ENCODE results near the gene PSMA7.

Gene PSMA7

DNA sequence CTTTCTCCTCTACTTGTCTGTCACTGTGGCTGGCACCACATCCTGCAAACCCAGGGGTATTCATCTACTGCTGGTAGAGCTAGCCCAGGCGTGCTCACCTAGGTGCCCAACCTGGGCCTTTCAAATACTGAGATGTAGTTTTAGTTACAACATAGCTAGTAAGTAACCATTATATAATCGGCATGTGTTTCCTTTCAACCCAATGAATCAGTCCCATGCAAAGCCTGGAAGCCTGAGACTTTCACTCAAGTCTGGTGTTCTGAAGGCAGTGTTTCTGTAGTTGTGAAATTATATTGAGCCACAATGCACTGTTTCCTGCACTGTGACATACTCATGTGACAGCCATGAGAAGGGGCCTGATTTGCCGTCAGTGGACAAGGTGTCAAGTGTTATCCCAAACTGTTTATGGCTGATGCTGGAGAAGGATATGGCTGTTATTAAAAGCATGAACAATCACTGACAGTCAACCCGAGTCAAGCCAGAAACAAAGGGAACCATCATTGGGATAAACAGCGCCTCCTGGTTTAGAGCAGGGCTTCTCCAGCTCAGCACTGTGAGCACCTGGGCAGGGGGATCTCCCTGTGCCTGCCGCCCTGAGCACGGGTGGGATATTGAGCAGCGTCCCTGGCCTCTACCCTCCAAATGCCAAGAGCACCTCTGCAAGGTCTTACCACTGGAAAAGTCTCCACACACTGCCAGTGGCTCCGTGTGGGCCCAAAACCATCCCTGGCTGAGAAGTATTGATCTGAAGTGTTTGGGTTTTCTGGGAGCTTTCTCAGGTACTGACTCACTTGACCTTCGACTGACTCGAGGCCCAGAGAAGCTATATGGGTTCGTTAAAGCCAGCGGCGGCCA is 1.6 kb downstream of the PSMA7 start:
- H3K27ac ChIP-seq (ENCODE audit: insufficient read depth in 1 of 2, low read depth in 1 of 2, low read length in 2 of 2, poor library complexity in 1 of 2, severe bottlenecking in 2 of 2) = peak overlapping the region; percentile 54 to 86
- H3K27me3 ChIP-seq (replicated peaks in 2 of 5; ENCODE audit: control insufficient read depth in 4 of 5, insufficient read depth in 5 of 5, low read length in 4 of 5) = no peaks in the 10 kb centered on the region
- H3K4me1 ChIP-seq (ENCODE audit: control extremely low read depth in 1 of 4, control insufficient read depth in 4 of 4, insufficient read depth in 4 of 4, low read length in 3 of 4) = peaks cover 9 to 33% (median 24%) of the 10 kb centered on the region in 4 experiments
- peaks cover 13 to 52% (median 33%) of the 10 kb centered on the region in 4 experiments for H3K36me3 ChIP-seq (ENCODE audit: control insufficient read depth in 4 of 4, insufficient read depth in 4 of 4, low read length in 3 of 4)
- H3K9me3 ChIP-seq (ENCODE audit: control extremely low read depth in 1 of 5, control insufficient read depth in 4 of 5, insufficient read depth in 2 of 5, low read depth in 1 of 5, low read length in 4 of 5) = no peaks in the 10 kb centered on the region
- CTCF ChIA-PET = interaction anchor here (0.8 to 2.7 kb wide), 10 partner anchors 9 to 131 kb away, joined by 3 to 14 read pairs (median 4); no protein-coding TSS in a partner anchor
- DNase-seq = peak in 1 of 3 donors; percentile 17
- POLR2A ChIA-PET = interaction anchor here (1.0 to 1.1 kb wide), 2 partner anchors 8 to 75 kb away, joined by 3 read pairs; no protein-coding TSS in a partner anchor
- peak overlapping the region; percentile 71 to 91 (median 79) for H3K4me3 ChIP-seq (ENCODE audit: control insufficient read depth in 1 of 7, extremely low read depth in 1 of 7, insufficient read depth in 4 of 7, low read depth in 2 of 7, low read length in 6 of 7)
- WGBS (ENCODE audit: insufficient coverage) = 44% methylated on average over 4 of the region's 14 CpGs

DNA sequence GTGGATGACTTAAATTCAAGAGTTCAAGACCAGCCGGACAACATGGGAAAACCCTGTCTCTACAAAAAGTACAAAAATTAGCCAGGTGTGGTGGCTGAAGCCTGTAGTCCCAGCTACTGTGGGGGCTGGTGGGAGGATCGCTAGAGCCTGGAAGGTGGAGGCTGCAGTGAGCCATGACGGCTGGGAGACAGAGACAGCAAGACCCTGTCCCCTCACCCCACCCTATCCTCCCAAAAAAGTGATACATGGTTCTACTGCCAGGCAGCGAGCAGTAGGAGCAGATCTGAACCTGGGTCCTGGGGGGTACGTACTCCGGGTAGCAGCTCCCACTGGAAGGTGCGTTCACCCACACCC is 2.2 kb downstream of the PSMA7 start:
- no peak overlapping the region for H3K27ac ChIP-seq (ENCODE audit: insufficient read depth in 1 of 2, low read depth in 1 of 2, low read length in 2 of 2, poor library complexity in 1 of 2, severe bottlenecking in 2 of 2)
- CTCF ChIA-PET = interaction anchor here (1.0 to 2.7 kb wide), 6 partner anchors 8 to 130 kb away, joined by 3 to 14 read pairs (median 4); no protein-coding TSS in a partner anchor
- peak overlapping the region in 2 of 7 experiments; percentile 81 to 91 for H3K4me3 ChIP-seq (ENCODE audit: control insufficient read depth in 1 of 7, extremely low read depth in 1 of 7, insufficient read depth in 4 of 7, low read depth in 2 of 7, low read length in 6 of 7)
- 97% methylated on average over 5 of the region's 7 CpGs for WGBS (ENCODE audit: insufficient coverage)
- POLR2A ChIA-PET = interaction anchor here (1.0 to 1.1 kb wide), 2 partner anchors 8 to 74 kb away, joined by 3 read pairs; no protein-coding TSS in a partner anchor
- no peaks in the 10 kb centered on the region for H3K9me3 ChIP-seq (ENCODE audit: control extremely low read depth in 1 of 5, control insufficient read depth in 4 of 5, insufficient read depth in 2 of 5, low read depth in 1 of 5, low read length in 4 of 5)
- no peak for DNase-seq
- peaks cover 13 to 55% (median 38%) of the 10 kb centered on the region in 4 experiments for H3K36me3 ChIP-seq (ENCODE audit: control insufficient read depth in 4 of 4, insufficient read depth in 4 of 4, low read length in 3 of 4)
- H3K27me3 ChIP-seq (replicated peaks in 2 of 5; ENCODE audit: control insufficient read depth in 4 of 5, insufficient read depth in 5 of 5, low read length in 4 of 5) = no peaks in the 10 kb centered on the region
- peaks cover 9 to 33% (median 24%) of the 10 kb centered on the region in 4 experiments for H3K4me1 ChIP-seq (ENCODE audit: control extremely low read depth in 1 of 4, control insufficient read depth in 4 of 4, insufficient read depth in 4 of 4, low read length in 3 of 4)

DNA sequence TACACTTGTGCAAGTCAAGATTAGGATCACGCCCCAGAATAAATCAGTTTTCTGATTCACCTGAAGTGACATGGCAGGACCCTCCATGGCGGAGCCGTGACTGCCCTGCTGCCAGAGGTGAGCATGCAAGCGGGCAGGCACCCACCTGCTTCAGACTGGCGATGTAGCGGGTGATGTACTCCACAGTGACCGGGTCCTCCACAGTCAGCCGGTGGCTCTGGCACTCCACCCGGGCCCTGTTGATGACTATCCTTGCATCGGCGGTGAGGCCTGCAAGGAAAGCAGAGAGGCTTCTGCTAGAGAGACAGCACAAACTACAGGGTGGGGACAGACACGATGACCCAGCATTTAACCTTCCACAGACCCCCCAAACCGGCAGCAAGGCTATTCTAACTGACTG is 3.6 kb downstream of the PSMA7 start:
- DNase-seq = no peak
- CTCF ChIA-PET = interaction anchor here (6.5 to 7.8 kb wide), 2 partner anchors 13 to 111 kb away, joined by 55 to 113 read pairs; no protein-coding TSS in a partner anchor
- WGBS (ENCODE audit: insufficient coverage) = 94% methylated on average over 13 of the region's 13 CpGs
- Histone ChIP-seq H3K36me3 (ENCODE audit: control insufficient read depth in 4 of 4, insufficient read depth in 4 of 4, low read length in 3 of 4) (peaks cover 13 to 61% (median 49%) of the 10 kb centered on the region in 4 experiments), H3K27ac (ENCODE audit: insufficient read depth in 1 of 2, low read depth in 1 of 2, low read length in 2 of 2, poor library complexity in 1 of 2, severe bottlenecking in 2 of 2) (no peak overlapping the region), H3K9me3 (ENCODE audit: control extremely low read depth in 1 of 5, control insufficient read depth in 4 of 5, insufficient read depth in 2 of 5, low read depth in 1 of 5, low read length in 4 of 5) (no peaks in the 10 kb centered on the region), H3K27me3 (replicated peaks in 2 of 5; ENCODE audit: control insufficient read depth in 4 of 5, insufficient read depth in 5 of 5, low read length in 4 of 5) (no peaks in the 10 kb centered on the region), H3K4me1 (ENCODE audit: control extremely low read depth in 1 of 4, control insufficient read depth in 4 of 4, insufficient read depth in 4 of 4, low read length in 3 of 4) (peaks cover 4 to 25% (median 19%) of the 10 kb centered on the region in 4 experiments), H3K4me3 (ENCODE audit: control insufficient read depth in 1 of 7, extremely low read depth in 1 of 7, insufficient read depth in 4 of 7, low read depth in 2 of 7, low read length in 6 of 7) (no peak overlapping the region)
- POLR2A ChIA-PET = no interaction called here

DNA sequence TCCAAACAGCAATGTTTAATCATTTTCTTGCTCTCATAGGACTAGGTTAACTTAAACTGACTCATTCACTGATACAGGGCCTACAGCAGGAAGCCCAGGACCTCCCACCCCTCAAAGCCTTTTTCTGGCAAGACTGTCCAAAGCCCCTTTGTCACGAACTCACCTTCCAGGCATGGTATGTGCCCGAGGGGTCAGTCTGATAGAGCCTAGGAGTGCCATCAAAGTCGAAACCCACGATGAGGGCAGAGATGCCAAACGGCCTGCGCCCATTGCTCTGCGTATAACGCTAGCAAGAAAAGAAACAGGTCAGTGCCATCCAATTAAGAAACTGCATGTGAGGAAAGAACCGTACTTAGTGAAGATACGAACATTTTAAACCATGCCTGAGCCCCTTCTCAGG is 4.3 kb downstream of the PSMA7 start:
- Histone ChIP-seq H3K4me3 (ENCODE audit: control insufficient read depth in 1 of 7, extremely low read depth in 1 of 7, insufficient read depth in 4 of 7, low read depth in 2 of 7, low read length in 6 of 7) (no peak overlapping the region), H3K27ac (ENCODE audit: insufficient read depth in 1 of 2, low read depth in 1 of 2, low read length in 2 of 2, poor library complexity in 1 of 2, severe bottlenecking in 2 of 2) (no peak overlapping the region), H3K4me1 (ENCODE audit: control extremely low read depth in 1 of 4, control insufficient read depth in 4 of 4, insufficient read depth in 4 of 4, low read length in 3 of 4) (peaks cover 2 to 27% (median 18%) of the 10 kb centered on the region in 4 experiments), H3K9me3 (ENCODE audit: control extremely low read depth in 1 of 5, control insufficient read depth in 4 of 5, insufficient read depth in 2 of 5, low read depth in 1 of 5, low read length in 4 of 5) (no peaks in the 10 kb centered on the region), H3K36me3 (ENCODE audit: control insufficient read depth in 4 of 4, insufficient read depth in 4 of 4, low read length in 3 of 4) (peaks cover 13 to 67% (median 51%) of the 10 kb centered on the region in 4 experiments), H3K27me3 (replicated peaks in 2 of 5; ENCODE audit: control insufficient read depth in 4 of 5, insufficient read depth in 5 of 5, low read length in 4 of 5) (no peaks in the 10 kb centered on the region)
- ChIA-PET CTCF (interaction anchor here (1.3 to 7.8 kb wide), 6 partner anchors 13 to 129 kb away, joined by 4 to 113 read pairs (median 25); no protein-coding TSS in a partner anchor), POLR2A (no interaction called here)
- WGBS (ENCODE audit: insufficient coverage) = 98% methylated on average over 10 of the region's 10 CpGs
- no peak for DNase-seq

DNA sequence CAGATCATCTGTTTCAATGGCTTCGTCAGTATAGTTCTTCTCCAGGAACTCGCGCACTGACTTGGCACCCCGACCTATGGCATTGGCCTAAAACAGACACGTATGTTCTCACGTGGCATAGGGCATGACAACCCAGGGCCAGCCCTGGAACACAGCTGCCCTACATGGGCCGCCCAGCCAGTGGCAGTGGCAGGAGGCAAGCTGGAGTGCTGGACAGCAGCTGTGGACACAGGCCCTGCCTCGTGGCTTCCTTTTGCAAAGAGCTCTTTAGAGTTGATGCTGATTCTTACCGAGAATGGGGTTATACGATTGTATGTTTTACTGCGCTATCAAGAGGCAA is 5.0 kb downstream of the PSMA7 start:
- ChIA-PET POLR2A (interaction anchor here (0.6 to 0.9 kb wide), 2 partner anchors 127 to 146 kb away, joined by 3 read pairs; no protein-coding TSS in a partner anchor), CTCF (interaction anchor here (1.0 to 7.8 kb wide), 9 partner anchors 12 to 135 kb away, joined by 3 to 113 read pairs (median 5); no protein-coding TSS in a partner anchor)
- Histone ChIP-seq H3K36me3 (ENCODE audit: control insufficient read depth in 4 of 4, insufficient read depth in 4 of 4, low read length in 3 of 4) (peaks cover 13 to 73% (median 56%) of the 10 kb centered on the region in 4 experiments), H3K9me3 (ENCODE audit: control extremely low read depth in 1 of 5, control insufficient read depth in 4 of 5, insufficient read depth in 2 of 5, low read depth in 1 of 5, low read length in 4 of 5) (no peaks in the 10 kb centered on the region), H3K27me3 (replicated peaks in 2 of 5; ENCODE audit: control insufficient read depth in 4 of 5, insufficient read depth in 5 of 5, low read length in 4 of 5) (no peaks in the 10 kb centered on the region), H3K4me1 (ENCODE audit: control extremely low read depth in 1 of 4, control insufficient read depth in 4 of 4, insufficient read depth in 4 of 4, low read length in 3 of 4) (peaks cover 2 to 35% (median 26%) of the 10 kb centered on the region in 4 experiments), H3K4me3 (ENCODE audit: control insufficient read depth in 1 of 7, extremely low read depth in 1 of 7, insufficient read depth in 4 of 7, low read depth in 2 of 7, low read length in 6 of 7) (no peak overlapping the region), H3K27ac (ENCODE audit: insufficient read depth in 1 of 2, low read depth in 1 of 2, low read length in 2 of 2, poor library complexity in 1 of 2, severe bottlenecking in 2 of 2) (no peak overlapping the region)
- DNase-seq = no peak
- WGBS (ENCODE audit: insufficient coverage) = 93% methylated on average over 10 of the region's 11 CpGs

DNA sequence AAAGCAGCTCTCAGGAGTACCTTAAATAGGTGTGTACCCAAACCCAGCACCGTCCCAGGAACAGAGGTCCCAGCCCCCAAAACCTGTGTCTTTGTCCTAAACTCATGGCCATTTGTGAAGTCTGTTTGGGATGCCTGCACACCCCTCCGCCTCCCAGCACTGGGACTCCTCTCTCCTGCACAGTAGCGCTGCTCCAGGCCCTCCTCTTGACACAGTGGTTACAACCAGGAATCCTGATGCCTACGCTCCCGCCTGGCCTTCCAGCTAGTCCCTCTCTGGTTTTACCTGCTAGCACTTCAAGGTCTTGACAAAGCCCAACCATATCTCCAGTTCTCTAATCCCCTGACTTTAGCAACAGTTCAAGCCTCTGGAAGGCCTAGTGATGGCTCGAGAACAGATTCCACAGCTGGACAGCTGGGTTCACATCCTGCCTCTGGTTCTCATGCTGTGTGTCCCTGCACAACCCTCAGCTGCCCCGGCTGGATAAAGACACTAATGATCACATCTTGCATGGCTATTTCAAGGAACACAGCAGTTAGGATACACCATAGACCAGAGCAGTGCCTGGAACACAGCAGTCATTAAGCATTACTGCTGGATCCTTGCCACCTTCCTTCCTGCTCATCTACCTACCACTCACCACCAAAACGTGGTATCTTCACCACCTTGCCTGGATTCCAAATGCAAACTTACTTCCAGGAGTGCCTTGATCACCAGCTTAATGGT is 5.6 kb downstream of the PSMA7 start:
- peaks cover 13 to 79% (median 58%) of the 10 kb centered on the region in 4 experiments for H3K36me3 ChIP-seq (ENCODE audit: control insufficient read depth in 4 of 4, insufficient read depth in 4 of 4, low read length in 3 of 4)
- no peaks in the 10 kb centered on the region for H3K9me3 ChIP-seq (ENCODE audit: control extremely low read depth in 1 of 5, control insufficient read depth in 4 of 5, insufficient read depth in 2 of 5, low read depth in 1 of 5, low read length in 4 of 5)
- ChIA-PET POLR2A (interaction anchor here (0.9 kb wide), 1 partner anchor 127 kb away, joined by 3 read pairs; no protein-coding TSS in a partner anchor), CTCF (interaction anchor here (0.6 to 7.8 kb wide), 12 partner anchors 11 to 134 kb away, joined by 3 to 113 read pairs (median 4); no protein-coding TSS in a partner anchor)
- no peak overlapping the region for H3K27ac ChIP-seq (ENCODE audit: insufficient read depth in 1 of 2, low read depth in 1 of 2, low read length in 2 of 2, poor library complexity in 1 of 2, severe bottlenecking in 2 of 2)
- 91% methylated on average over 8 of the region's 8 CpGs for WGBS (ENCODE audit: insufficient coverage)
- no peak overlapping the region for H3K4me3 ChIP-seq (ENCODE audit: control insufficient read depth in 1 of 7, extremely low read depth in 1 of 7, insufficient read depth in 4 of 7, low read depth in 2 of 7, low read length in 6 of 7)
- H3K27me3 ChIP-seq (replicated peaks in 2 of 5; ENCODE audit: control insufficient read depth in 4 of 5, insufficient read depth in 5 of 5, low read length in 4 of 5) = no peaks in the 10 kb centered on the region
- no peak for DNase-seq
- peaks cover 2 to 40% (median 30%) of the 10 kb centered on the region in 4 experiments for H3K4me1 ChIP-seq (ENCODE audit: control extremely low read depth in 1 of 4, control insufficient read depth in 4 of 4, insufficient read depth in 4 of 4, low read length in 3 of 4)

All from common myeloid progenitor, CD34-positive (primary cell).